Hepatocyte (in vitro differentiated cells): Measurements from ENCODE around the gene FGGY. TPM values are rescaled to one million over a fixed set of nuclear protein-coding genes. Genes with fewer than 3 reads are reported as not detected.
A peak's percentile ranks its signal among the peaks of the same experiment; 100 is the strongest.

Source experiments
- DNase-seq: peaks from one replicate; pipeline ENCODE4 v3.0.0-alpha.2; 2016; ENCODE audit warnings: low spot score
- H2AFZ ChIP-seq: fragments of 200-600 bp; sonication (generic); 2 replicates; pipeline ENCODE4 v1.6.0; 2016; ENCODE audit warnings: antibody characterized with exemption, mild to moderate bottlenecking
- H3K27ac ChIP-seq: fragments of 200-600 bp; sonication (generic); 2 replicates; pipeline ENCODE4 v1.5.1; 2016; ENCODE audit warnings: mild to moderate bottlenecking
- H3K27me3 ChIP-seq: fragments of 200-600 bp; sonication (generic); 2 replicates; pipeline ENCODE4 v1.6.1; 2016
- H3K36me3 ChIP-seq: fragments of 200-600 bp; sonication (generic); replicated peaks from 2 replicates; pipeline ENCODE4 v1.5.1; 2016; ENCODE audit warnings: low read depth; ENCODE audit not compliant: insufficient read depth
- H3K4me1 ChIP-seq: fragments of 200-600 bp; sonication (generic); 2 replicates; pipeline ENCODE4 v1.5.1; 2016; ENCODE audit warnings: mild to moderate bottlenecking, moderate library complexity; ENCODE audit not compliant: insufficient read depth
- H3K4me2 ChIP-seq: fragments of 200-600 bp; sonication (generic); 2 replicates; pipeline ENCODE4 v1.6.0; 2016
- H3K4me3 ChIP-seq: fragments of 200-600 bp; sonication (generic); 2 replicates; pipeline ENCODE4 v1.5.1; 2016; ENCODE audit warnings: mild to moderate bottlenecking
- H3K79me2 ChIP-seq: fragments of 200-600 bp; sonication (generic); 2 replicates; pipeline ENCODE4 v1.6.0; 2017; ENCODE audit warnings: mild to moderate bottlenecking
- H3K9me2 ChIP-seq: fragments of 200-600 bp; sonication (generic); replicated peaks from 2 replicates; pipeline ENCODE4 v1.6.0; 2017; ENCODE audit warnings: mild to moderate bottlenecking; ENCODE audit not compliant: insufficient read depth
- H3K9me3 ChIP-seq: fragments of 200-600 bp; sonication (generic); 2 replicates; pipeline ENCODE4 v1.5.1; 2016; ENCODE audit warnings: low read depth, mild to moderate bottlenecking
- H4K20me1 ChIP-seq: fragments of 200-600 bp; sonication (generic); 2 replicates; pipeline ENCODE4 v1.6.0; 2016; ENCODE audit warnings: mild to moderate bottlenecking; ENCODE audit not compliant: insufficient read depth, poor library complexity, severe bottlenecking
- EZH2 ChIP-seq: fragments of 200-600 bp; sonication (generic); IDR thresholded peaks from 2 replicates; pipeline ENCODE4 v1.6.1; 2016; ENCODE audit warnings: antibody characterized with exemption, mild to moderate bottlenecking, borderline replicate concordance
- EZH2phosphoT487 ChIP-seq: fragments of 200-600 bp; sonication (generic); IDR thresholded peaks from one replicate; pipeline ENCODE4 v1.6.1; 2018; ENCODE audit warnings: antibody characterized with exemption, mild to moderate bottlenecking, low read depth, moderate library complexity; ENCODE audit not compliant: unreplicated experiment, severe bottlenecking
- WGBS: methylation state at CpG from one replicate; pipeline ENCODE4 v1.1.6; 2016; ENCODE audit warnings: low lambda C conversion rate; ENCODE audit errors: missing lambda C conversion rate; 5-methylcytosine and 5-hydroxymethylcytosine counted together
- polyA plus RNA-seq: library from polyadenylated mRNA; unstranded; fragments of >200 nt; fragmentation: Nextera tagmentation; extraction: Ambion mirVana; gene quantifications from 2 replicates; pipeline ENCODE4 v1.2.1, GENCODE V29; 2016
- total RNA-seq: library from RNA; depleted of rRNA; stranded (reverse); fragments of >200 nt; gene quantifications from 2 replicates; pipeline ENCODE4 v1.2.3, GENCODE V29; 2014
- TF ChIP-seq, protein P1 (sequence below): fragments of 200-600 bp; sonication (generic); IDR thresholded peaks from 2 replicates; pipeline ENCODE4 v1.5.1; 2016; ENCODE audit warnings: antibody characterized with exemption, mild to moderate bottlenecking; ENCODE audit not compliant: poor library complexity

Gene FGGY
- total and polyA plus RNA-seq, 2 experiments from 2014 or later, result 18.0 to 20.6 TPM

DNA sequence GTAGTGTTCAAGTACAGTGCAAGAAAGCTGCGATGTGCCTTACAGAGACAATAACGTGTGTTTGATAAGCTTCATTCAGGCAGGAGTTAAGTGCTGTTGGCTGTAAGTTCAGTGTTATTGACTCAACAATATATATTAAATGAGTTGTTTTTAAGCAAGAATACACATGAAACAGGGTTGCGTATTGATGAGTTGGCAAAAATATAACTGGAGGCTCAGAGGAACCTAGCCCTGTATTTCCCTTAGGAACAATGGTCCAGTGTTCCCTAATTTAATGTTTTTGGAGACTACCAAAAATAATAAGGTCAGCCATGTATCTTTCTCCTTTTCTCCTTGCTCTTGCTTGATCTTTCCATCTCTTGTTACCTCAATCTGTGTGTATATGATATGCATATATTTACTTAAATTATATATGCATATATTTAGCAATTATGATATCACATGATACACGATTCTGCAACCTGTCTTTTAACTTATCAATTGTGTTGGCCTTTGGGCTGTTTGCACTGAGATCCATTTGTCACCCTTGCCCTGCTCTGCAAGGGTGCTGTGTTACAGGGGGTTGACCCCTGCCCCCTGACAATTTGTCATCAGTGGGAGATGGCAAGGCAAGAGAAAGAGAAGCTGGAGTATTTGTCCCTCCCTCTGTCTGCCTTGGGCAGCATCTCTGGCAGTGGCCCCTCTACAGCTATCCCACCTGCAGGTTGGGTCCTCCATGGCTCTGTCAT is 109.7 kb downstream of the FGGY start:
- no peaks in the 10 kb centered on the region for H4K20me1 ChIP-seq
- H3K4me1 ChIP-seq, result peaks cover 20% of the 10 kb centered on the region
- no peaks in the 10 kb centered on the region for H3K79me2 ChIP-seq
- TF ChIP-seq EZH2, result no peak
- no peak for TF ChIP-seq EZH2phosphoT487
- TF ChIP-seq, protein P1, sequence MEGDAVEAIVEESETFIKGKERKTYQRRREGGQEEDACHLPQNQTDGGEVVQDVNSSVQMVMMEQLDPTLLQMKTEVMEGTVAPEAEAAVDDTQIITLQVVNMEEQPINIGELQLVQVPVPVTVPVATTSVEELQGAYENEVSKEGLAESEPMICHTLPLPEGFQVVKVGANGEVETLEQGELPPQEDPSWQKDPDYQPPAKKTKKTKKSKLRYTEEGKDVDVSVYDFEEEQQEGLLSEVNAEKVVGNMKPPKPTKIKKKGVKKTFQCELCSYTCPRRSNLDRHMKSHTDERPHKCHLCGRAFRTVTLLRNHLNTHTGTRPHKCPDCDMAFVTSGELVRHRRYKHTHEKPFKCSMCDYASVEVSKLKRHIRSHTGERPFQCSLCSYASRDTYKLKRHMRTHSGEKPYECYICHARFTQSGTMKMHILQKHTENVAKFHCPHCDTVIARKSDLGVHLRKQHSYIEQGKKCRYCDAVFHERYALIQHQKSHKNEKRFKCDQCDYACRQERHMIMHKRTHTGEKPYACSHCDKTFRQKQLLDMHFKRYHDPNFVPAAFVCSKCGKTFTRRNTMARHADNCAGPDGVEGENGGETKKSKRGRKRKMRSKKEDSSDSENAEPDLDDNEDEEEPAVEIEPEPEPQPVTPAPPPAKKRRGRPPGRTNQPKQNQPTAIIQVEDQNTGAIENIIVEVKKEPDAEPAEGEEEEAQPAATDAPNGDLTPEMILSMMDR, result no peak
- no peaks in the 10 kb centered on the region for H3K36me3 ChIP-seq
- no peaks in the 10 kb centered on the region for H3K9me2 ChIP-seq
- no peak overlapping the region for H3K27ac ChIP-seq
- no peak overlapping the region for H3K4me2 ChIP-seq
- H3K9me3 ChIP-seq, result no peaks in the 10 kb centered on the region
- WGBS, result 92% methylated on average over 4 of the region's 4 CpGs
- no peak for DNase-seq
- H3K27me3 ChIP-seq, result no peaks in the 10 kb centered on the region
- H3K4me3 ChIP-seq, result no peak overlapping the region
- H2AFZ ChIP-seq, result no peak overlapping the region

DNA sequence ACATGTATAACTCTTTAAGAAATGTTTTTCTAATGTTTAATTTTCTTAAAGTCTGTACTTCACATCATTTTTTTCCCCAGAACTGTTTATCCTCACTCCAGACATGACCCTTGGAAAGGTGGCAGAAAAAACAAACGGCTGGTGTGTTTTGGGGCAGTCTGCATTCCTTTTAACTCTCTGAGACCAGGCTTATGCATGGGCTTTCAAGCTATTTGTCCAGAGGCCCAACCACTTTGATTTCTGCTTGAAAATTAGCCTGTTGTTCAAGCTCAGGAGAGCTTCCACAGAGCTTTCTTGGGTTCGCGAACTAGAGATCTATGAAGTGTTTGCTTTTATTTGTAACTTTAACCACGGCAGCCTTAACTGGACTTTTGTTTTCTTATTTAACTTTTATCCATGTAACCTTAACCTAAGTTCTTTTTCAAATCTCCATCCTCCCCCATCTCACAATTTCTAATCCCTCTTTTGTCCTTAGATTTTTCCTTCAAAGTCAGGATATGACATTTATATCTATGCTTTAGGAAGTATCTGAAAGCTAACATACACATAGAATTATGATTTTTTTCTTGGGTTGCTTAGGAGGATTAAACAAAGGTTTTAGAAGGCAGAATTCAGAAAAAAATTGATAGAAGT is 111.8 kb downstream of the FGGY start:
- no peaks in the 10 kb centered on the region for H3K9me3 ChIP-seq
- 17% methylated on average over 4 of the region's 4 CpGs for WGBS
- peak overlapping the region; percentile 11 for H3K4me2 ChIP-seq
- no peaks in the 10 kb centered on the region for H3K36me3 ChIP-seq
- no peak overlapping the region for H3K4me3 ChIP-seq
- no peaks in the 10 kb centered on the region for H4K20me1 ChIP-seq
- H3K79me2 ChIP-seq, result no peaks in the 10 kb centered on the region
- H3K4me1 ChIP-seq, result peaks cover 20% of the 10 kb centered on the region
- H3K27me3 ChIP-seq, result no peaks in the 10 kb centered on the region
- H3K27ac ChIP-seq, result peak overlapping the region; percentile 62
- no peak for TF ChIP-seq EZH2
- TF ChIP-seq EZH2phosphoT487, result no peak
- TF ChIP-seq, protein P1, result no peak
- H2AFZ ChIP-seq, result peak overlapping the region; percentile 6
- DNase-seq, result peak; percentile 31
- no peaks in the 10 kb centered on the region for H3K9me2 ChIP-seq

DNA sequence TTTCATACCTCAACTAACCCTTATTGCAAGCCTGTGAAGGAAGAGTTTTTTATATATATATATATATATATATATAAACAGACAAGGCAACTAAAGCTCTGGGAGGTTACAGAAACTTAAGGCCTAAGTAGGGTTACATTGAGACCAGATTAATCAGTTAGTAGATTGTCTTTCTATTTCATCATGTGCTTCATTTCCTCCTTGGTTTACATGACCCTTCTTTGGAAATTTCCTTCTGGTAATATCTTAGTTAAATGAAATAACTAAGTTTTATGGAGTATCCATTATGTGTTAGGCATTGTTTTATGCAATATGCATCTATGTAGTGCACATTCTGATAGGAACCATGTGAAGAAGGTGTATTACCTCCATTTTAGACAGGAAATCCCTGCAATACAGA is 112.7 kb downstream of the FGGY start:
- H3K79me2 ChIP-seq, result no peaks in the 10 kb centered on the region
- TF ChIP-seq EZH2phosphoT487, result no peak
- TF ChIP-seq, protein P1, result no peak
- TF ChIP-seq EZH2, result no peak
- peak overlapping the region; percentile 11 for H3K4me2 ChIP-seq
- no peak for DNase-seq
- no peaks in the 10 kb centered on the region for H3K36me3 ChIP-seq
- no peaks in the 10 kb centered on the region for H4K20me1 ChIP-seq
- H3K27ac ChIP-seq, result peak overlapping the region; percentile 62
- no peaks in the 10 kb centered on the region for H3K9me3 ChIP-seq
- peak overlapping the region; percentile 6 for H2AFZ ChIP-seq
- no peak overlapping the region for H3K4me3 ChIP-seq
- no peaks in the 10 kb centered on the region for H3K27me3 ChIP-seq
- H3K4me1 ChIP-seq, result peaks cover 20% of the 10 kb centered on the region
- no peaks in the 10 kb centered on the region for H3K9me2 ChIP-seq
